HCT116 (cell line): ENCODE results near the gene RABGEF1. TPM values are rescaled to one million over a fixed set of nuclear protein-coding genes. Genes with fewer than 3 reads are reported as not detected.

Experiments
- ATAC-seq: fragments of 200-7000 bp; cut with Tn5 transposase; 2 replicates; pipeline ENCODE4 v1.9.1; 2020; ENCODE audit warnings: mild to moderate bottlenecking, moderate library complexity
- BruUV-seq: library from RNA; stranded (reverse); fragments of 400-500 nt; replicated peaks from 2 replicates; lab custom pipeline; 2021; lab: Mats Ljungman, UMichigan
- CTCF ChIA-PET: fragments of 300-600 bp; sonication (Branson Sonifier 250); formaldehyde crosslinking; loops from one replicate; lab custom pipeline; 2021; ENCODE audit warnings: antibody characterized with exemption; lab: Charles Lee
- POLR2A ChIA-PET: fragments of 300-600, 350-600 bp; sonication (Branson Sonifier 250); formaldehyde crosslinking; loops from one replicate; lab custom pipeline; 2021; ENCODE audit warnings: antibody characterized with exemption; lab: Charles Lee
- RAD21 ChIA-PET, 2 experiments: fragments of 300-600 bp; sonication (Branson Sonifier 250); formaldehyde crosslinking; loops; one replicate each; lab custom pipeline; 2023; ENCODE audit warnings: low total read pairs in 2 of 2; ENCODE audit not compliant: uncharacterized antibody in 2 of 2, unreplicated experiment in 2 of 2, low non-redundant PET in 1 of 2; lab: Charles Lee
- DNase-seq: peaks from one replicate; pipeline ENCODE4 v3.0.0-alpha.2; 2010; ENCODE audit warnings: low read depth, low spot score
- H2AFZ ChIP-seq: fragments of 200-600 bp; shearing (Covaris generic), sonication (generic); 2 replicates; pipeline ENCODE4 v1.6.1; 2017; ENCODE audit warnings: low read depth, mixed run types, mixed read lengths, antibody characterized with exemption, low read length; ENCODE audit not compliant: poor library complexity, severe bottlenecking
- H3K27ac ChIP-seq: 2 replicates; pipeline ENCODE4 v1.5.1; 2012; ENCODE audit warnings: low read depth, low read length
- H3K27me3 ChIP-seq: fragments of 200-600 bp; sonication (generic); 2 replicates; pipeline ENCODE4 v1.6.1; 2016; ENCODE audit warnings: mixed run types, low read length, mixed read lengths; ENCODE audit not compliant: insufficient read depth
- H3K36me3 ChIP-seq, 2 experiments: fragments of 200-500 bp in 1 of 2; fragments of 200-600 bp in 1 of 2; sonication (Bioruptor generic) in 1 of 2; sonication (generic) in 1 of 2; 2 replicates each; pipeline versions ENCODE4 v1.5.1 to v1.6.1; 2014 to 2016; ENCODE audit warnings: low read length in 2 of 2, inconsistent platforms in 1 of 2, mixed read lengths in 1 of 2, mixed run types in 1 of 2; ENCODE audit not compliant: insufficient read depth in 2 of 2, control insufficient read depth in 1 of 2
- H3K4me1 ChIP-seq, 2 experiments: fragments of 200-600 bp in 1 of 2; sonication (generic) in 1 of 2; 2 replicates each; pipeline versions ENCODE4 v1.5.1 to v1.6.1; 2012 to 2017; ENCODE audit warnings: low read length in 2 of 2, inconsistent platforms in 1 of 2, mild to moderate bottlenecking in 1 of 2, mixed read lengths in 1 of 2, mixed run types in 1 of 2, moderate library complexity in 1 of 2; ENCODE audit not compliant: insufficient read depth in 2 of 2, control insufficient read depth in 1 of 2
- H3K4me2 ChIP-seq: fragments of 200-600 bp; sonication (generic); 2 replicates; pipeline ENCODE4 v1.6.1; 2017; ENCODE audit warnings: mixed run types, low read length, mixed read lengths
- H3K4me3 ChIP-seq, 2 experiments: fragments of 200-600 bp in 1 of 2; sonication (generic) in 1 of 2; replicated peaks in 1 of 2; 2 replicates each; pipeline ENCODE4 v1.5.1; 2011 to 2016; ENCODE audit warnings: low read length in 2 of 2, control low read depth in 1 of 2, low read depth in 1 of 2, mild to moderate bottlenecking in 1 of 2, mixed read lengths in 1 of 2, mixed run types in 1 of 2
- H3K79me2 ChIP-seq: fragments of 200-600 bp; sonication (generic); 2 replicates; pipeline ENCODE4 v1.6.1; 2017; ENCODE audit warnings: mild to moderate bottlenecking, mixed run types, low read length, moderate library complexity, mixed read lengths; ENCODE audit not compliant: insufficient read depth
- H3K9ac ChIP-seq: fragments of 200-600 bp; sonication (generic); 2 replicates; pipeline ENCODE4 v1.6.1; 2016; ENCODE audit warnings: low read length, mixed read lengths
- H3K9me2 ChIP-seq: fragments of 200-600 bp; sonication (generic), shearing (Covaris generic); 2 replicates; pipeline ENCODE4 v1.6.1; 2017; ENCODE audit warnings: mixed run types, mild to moderate bottlenecking, moderate library complexity; ENCODE audit not compliant: insufficient read depth
- H3K9me3 ChIP-seq, 2 experiments: fragments of 200-500 bp in 1 of 2; fragments of 200-600 bp in 1 of 2; sonication (Bioruptor generic) in 1 of 2; sonication (generic) in 1 of 2; 2 replicates each; pipeline ENCODE4 v1.6.1; 2014 to 2017; ENCODE audit warnings: low read length in 2 of 2, mixed read lengths in 2 of 2, inconsistent platforms in 1 of 2, low read depth in 1 of 2, mild to moderate bottlenecking in 1 of 2, mixed run types in 1 of 2, moderate library complexity in 1 of 2; ENCODE audit not compliant: control insufficient read depth in 1 of 2, insufficient read depth in 1 of 2
- H4K20me1 ChIP-seq: fragments of 200-600 bp; sonication (generic), shearing (Covaris generic); 2 replicates; pipeline ENCODE4 v1.6.1; 2017; ENCODE audit warnings: mixed run types, mild to moderate bottlenecking, moderate library complexity; ENCODE audit not compliant: insufficient read depth
- CBX3 ChIP-seq: IDR thresholded peaks from 2 replicates; pipeline ENCODE4 v1.6.1; 2012; ENCODE audit warnings: low read depth
- CEBPB ChIP-seq: IDR thresholded peaks from 2 replicates; pipeline ENCODE4 v1.6.1; 2012; ENCODE audit warnings: low read depth
- EGR1 ChIP-seq: IDR thresholded peaks from 2 replicates; pipeline ENCODE4 v1.6.1; 2012; ENCODE audit warnings: low read depth
- JUND ChIP-seq: IDR thresholded peaks from 2 replicates; pipeline ENCODE4 v1.6.1; 2012
- POLR2A ChIP-seq: IDR thresholded peaks from 2 replicates; pipeline ENCODE4 v1.7.0; 2011; ENCODE audit warnings: borderline replicate concordance; ENCODE audit not compliant: insufficient read depth, insufficient read length; ENCODE audit errors: extremely low read depth
- POLR2AphosphoS5 ChIP-seq: IDR thresholded peaks from 2 replicates; pipeline ENCODE4 v1.6.1; 2011; ENCODE audit warnings: mild to moderate bottlenecking, low read depth, low read length, moderate library complexity
- RAD21 ChIP-seq: IDR thresholded peaks from 2 replicates; pipeline ENCODE4 v1.6.1; 2012; ENCODE audit warnings: low read depth, mild to moderate bottlenecking
- SIN3A ChIP-seq: IDR thresholded peaks from 2 replicates; pipeline ENCODE4 v1.6.1; 2012; ENCODE audit warnings: low read depth
- SP1 ChIP-seq: IDR thresholded peaks from 2 replicates; pipeline ENCODE4 v1.6.1; 2012; ENCODE audit warnings: low read depth
- SRF ChIP-seq: IDR thresholded peaks from 2 replicates; pipeline ENCODE4 v1.6.1; 2012; ENCODE audit warnings: low read depth
- TCF7L2 ChIP-seq: IDR thresholded peaks from 2 replicates; pipeline ENCODE4 v1.7.0; 2011; ENCODE audit warnings: borderline replicate concordance, inconsistent platforms; ENCODE audit not compliant: insufficient read depth, insufficient read length; ENCODE audit errors: extremely low read depth
- YY1 ChIP-seq: IDR thresholded peaks from 2 replicates; pipeline ENCODE4 v1.6.1; 2011; ENCODE audit warnings: low read length, low read depth, moderate library complexity, mild to moderate bottlenecking; ENCODE audit not compliant: insufficient replicate concordance; ENCODE audit errors: extremely low read depth
- ZFX ChIP-seq: fragments of 450-650 bp; IDR thresholded peaks from 2 replicates; pipeline ENCODE4 v1.6.1; 2017
- ZNF274 ChIP-seq: fragments of 200-500 bp; sonication (Bioruptor generic); IDR thresholded peaks from 2 replicates; pipeline ENCODE4 v1.6.1; 2014; ENCODE audit warnings: mild to moderate bottlenecking, low read depth, low read length, inconsistent platforms
- intact Hi-C: fragments of 100-400 bp; cut with micrococcal nuclease; formaldehyde crosslinking; loops from 2 replicates; pipeline ENCODE4 v1.10.0; 2022
- total RNA-seq: library from RNA; stranded (reverse); gene quantifications from one replicate; pipeline ENCODE4 v1.2.1, GENCODE V29; 2021; ENCODE audit not compliant: unreplicated experiment
- TF ChIP-seq, protein P1 (sequence below): IDR thresholded peaks from 2 replicates; pipeline ENCODE4 v1.6.1; 2011; ENCODE audit warnings: mild to moderate bottlenecking, low read length, moderate library complexity; ENCODE audit not compliant: insufficient replicate concordance; ENCODE audit errors: extremely low read depth
- TF ChIP-seq, protein P2 (sequence below), 3 experiments: fragments of 200-600 bp in 1 of 3; sonication (generic) in 1 of 3; IDR thresholded peaks in 2 of 3; conservative IDR thresholded peaks in 1 of 3; 2 replicates each; pipeline ENCODE4 v1.5.1; 2012 to 2017; ENCODE audit warnings: low read depth in 2 of 3, low read length in 2 of 3, antibody characterized with exemption in 1 of 3, borderline replicate concordance in 1 of 3, control low read depth in 1 of 3, mild to moderate bottlenecking in 1 of 3, mixed read lengths in 1 of 3, mixed run types in 1 of 3, moderate library complexity in 1 of 3; ENCODE audit not compliant: insufficient read depth in 1 of 3
- TF ChIP-seq, protein P3 (sequence below): IDR thresholded peaks from 2 replicates; pipeline ENCODE4 v1.6.1; 2012
- TF ChIP-seq, protein P4 (sequence below): IDR thresholded peaks from 2 replicates; pipeline ENCODE4 v1.6.1; 2012
- TF ChIP-seq, protein P5 (sequence below): IDR thresholded peaks from 2 replicates; pipeline ENCODE4 v1.6.1; 2012; ENCODE audit warnings: low read depth

Gene RABGEF1
- total RNA-seq, 1 experiment from 2014 or later, result 22.9 TPM

DNA sequence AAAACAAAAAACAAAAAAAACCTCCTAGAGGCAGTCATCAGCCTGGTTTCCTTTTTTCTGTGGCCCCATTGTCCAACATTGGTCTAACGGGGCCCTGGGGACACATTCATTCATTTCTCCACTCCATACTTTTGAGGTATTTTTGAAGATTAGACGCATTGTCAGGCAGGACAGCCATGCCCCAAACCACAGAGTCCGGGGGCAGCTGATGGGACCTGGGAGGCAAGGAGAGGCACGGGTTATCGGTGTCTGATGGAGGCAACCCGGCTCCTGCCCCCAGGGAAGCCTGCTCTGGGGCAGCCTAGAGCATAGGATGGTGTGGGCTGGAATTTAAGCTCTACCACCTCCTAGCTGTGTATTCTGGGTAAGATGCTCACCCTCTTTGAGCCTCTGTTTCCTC, 6.5 kb upstream of the RABGEF1 start:
- no peak overlapping the region for H3K4me3 ChIP-seq
- H3K36me3 ChIP-seq, result no peaks in the 10 kb centered on the region
- H4K20me1 ChIP-seq, result no peaks in the 10 kb centered on the region
- TF ChIP-seq POLR2A (no peak), JUND (no peak), CBX3 (no peak), SP1 (no peak), CEBPB (no peak), ZFX (no peak), YY1 (no peak), TCF7L2 (no peak), RAD21 (no peak), EGR1 (no peak), ZNF274 (no peak), SRF (no peak), SIN3A (no peak), POLR2AphosphoS5 (no peak)
- TF ChIP-seq, protein P1, sequence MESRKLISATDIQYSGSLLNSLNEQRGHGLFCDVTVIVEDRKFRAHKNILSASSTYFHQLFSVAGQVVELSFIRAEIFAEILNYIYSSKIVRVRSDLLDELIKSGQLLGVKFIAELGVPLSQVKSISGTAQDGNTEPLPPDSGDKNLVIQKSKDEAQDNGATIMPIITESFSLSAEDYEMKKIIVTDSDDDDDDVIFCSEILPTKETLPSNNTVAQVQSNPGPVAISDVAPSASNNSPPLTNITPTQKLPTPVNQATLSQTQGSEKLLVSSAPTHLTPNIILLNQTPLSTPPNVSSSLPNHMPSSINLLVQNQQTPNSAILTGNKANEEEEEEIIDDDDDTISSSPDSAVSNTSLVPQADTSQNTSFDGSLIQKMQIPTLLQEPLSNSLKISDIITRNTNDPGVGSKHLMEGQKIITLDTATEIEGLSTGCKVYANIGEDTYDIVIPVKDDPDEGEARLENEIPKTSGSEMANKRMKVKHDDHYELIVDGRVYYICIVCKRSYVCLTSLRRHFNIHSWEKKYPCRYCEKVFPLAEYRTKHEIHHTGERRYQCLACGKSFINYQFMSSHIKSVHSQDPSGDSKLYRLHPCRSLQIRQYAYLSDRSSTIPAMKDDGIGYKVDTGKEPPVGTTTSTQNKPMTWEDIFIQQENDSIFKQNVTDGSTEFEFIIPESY, result no peak
- TF ChIP-seq, protein P2, sequence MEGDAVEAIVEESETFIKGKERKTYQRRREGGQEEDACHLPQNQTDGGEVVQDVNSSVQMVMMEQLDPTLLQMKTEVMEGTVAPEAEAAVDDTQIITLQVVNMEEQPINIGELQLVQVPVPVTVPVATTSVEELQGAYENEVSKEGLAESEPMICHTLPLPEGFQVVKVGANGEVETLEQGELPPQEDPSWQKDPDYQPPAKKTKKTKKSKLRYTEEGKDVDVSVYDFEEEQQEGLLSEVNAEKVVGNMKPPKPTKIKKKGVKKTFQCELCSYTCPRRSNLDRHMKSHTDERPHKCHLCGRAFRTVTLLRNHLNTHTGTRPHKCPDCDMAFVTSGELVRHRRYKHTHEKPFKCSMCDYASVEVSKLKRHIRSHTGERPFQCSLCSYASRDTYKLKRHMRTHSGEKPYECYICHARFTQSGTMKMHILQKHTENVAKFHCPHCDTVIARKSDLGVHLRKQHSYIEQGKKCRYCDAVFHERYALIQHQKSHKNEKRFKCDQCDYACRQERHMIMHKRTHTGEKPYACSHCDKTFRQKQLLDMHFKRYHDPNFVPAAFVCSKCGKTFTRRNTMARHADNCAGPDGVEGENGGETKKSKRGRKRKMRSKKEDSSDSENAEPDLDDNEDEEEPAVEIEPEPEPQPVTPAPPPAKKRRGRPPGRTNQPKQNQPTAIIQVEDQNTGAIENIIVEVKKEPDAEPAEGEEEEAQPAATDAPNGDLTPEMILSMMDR (IDR thresholded peaks at IDR 0.05 in 2 of 3, conservative IDR thresholded peaks at IDR 0.05 in 1 of 3; ENCODE audit: borderline replicate concordance in 1 of 3, insufficient read depth in 1 of 3, low read depth in 2 of 3, low read length in 2 of 3), result no peak
- TF ChIP-seq, protein P3, sequence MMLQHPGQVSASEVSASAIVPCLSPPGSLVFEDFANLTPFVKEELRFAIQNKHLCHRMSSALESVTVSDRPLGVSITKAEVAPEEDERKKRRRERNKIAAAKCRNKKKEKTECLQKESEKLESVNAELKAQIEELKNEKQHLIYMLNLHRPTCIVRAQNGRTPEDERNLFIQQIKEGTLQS, result no peak
- TF ChIP-seq, protein P4, sequence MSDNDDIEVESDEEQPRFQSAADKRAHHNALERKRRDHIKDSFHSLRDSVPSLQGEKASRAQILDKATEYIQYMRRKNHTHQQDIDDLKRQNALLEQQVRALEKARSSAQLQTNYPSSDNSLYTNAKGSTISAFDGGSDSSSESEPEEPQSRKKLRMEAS, result no peak
- TF ChIP-seq, protein P5, sequence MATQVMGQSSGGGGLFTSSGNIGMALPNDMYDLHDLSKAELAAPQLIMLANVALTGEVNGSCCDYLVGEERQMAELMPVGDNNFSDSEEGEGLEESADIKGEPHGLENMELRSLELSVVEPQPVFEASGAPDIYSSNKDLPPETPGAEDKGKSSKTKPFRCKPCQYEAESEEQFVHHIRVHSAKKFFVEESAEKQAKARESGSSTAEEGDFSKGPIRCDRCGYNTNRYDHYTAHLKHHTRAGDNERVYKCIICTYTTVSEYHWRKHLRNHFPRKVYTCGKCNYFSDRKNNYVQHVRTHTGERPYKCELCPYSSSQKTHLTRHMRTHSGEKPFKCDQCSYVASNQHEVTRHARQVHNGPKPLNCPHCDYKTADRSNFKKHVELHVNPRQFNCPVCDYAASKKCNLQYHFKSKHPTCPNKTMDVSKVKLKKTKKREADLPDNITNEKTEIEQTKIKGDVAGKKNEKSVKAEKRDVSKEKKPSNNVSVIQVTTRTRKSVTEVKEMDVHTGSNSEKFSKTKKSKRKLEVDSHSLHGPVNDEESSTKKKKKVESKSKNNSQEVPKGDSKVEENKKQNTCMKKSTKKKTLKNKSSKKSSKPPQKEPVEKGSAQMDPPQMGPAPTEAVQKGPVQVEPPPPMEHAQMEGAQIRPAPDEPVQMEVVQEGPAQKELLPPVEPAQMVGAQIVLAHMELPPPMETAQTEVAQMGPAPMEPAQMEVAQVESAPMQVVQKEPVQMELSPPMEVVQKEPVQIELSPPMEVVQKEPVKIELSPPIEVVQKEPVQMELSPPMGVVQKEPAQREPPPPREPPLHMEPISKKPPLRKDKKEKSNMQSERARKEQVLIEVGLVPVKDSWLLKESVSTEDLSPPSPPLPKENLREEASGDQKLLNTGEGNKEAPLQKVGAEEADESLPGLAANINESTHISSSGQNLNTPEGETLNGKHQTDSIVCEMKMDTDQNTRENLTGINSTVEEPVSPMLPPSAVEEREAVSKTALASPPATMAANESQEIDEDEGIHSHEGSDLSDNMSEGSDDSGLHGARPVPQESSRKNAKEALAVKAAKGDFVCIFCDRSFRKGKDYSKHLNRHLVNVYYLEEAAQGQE, result no peak
- no peaks in the 10 kb centered on the region for H3K27me3 ChIP-seq
- H3K27ac ChIP-seq, result no peak overlapping the region
- H3K79me2 ChIP-seq, result peaks cover 1% of the 10 kb centered on the region; the same call in 1 of the 2 replicates
- H3K9ac ChIP-seq, result no peak overlapping the region
- DNase-seq, result no peak
- BruUV-seq, result no TSS peak
- H3K4me1 ChIP-seq, result no peaks in the 10 kb centered on the region
- RAD21 ChIA-PET, result no interaction called here
- H3K4me2 ChIP-seq, result no peak overlapping the region
- no peaks in the 10 kb centered on the region for H3K9me2 ChIP-seq
- POLR2A ChIA-PET, result no interaction called here
- CTCF ChIA-PET, result no interaction called here
- no peak for ATAC-seq
- no peak overlapping the region for H2AFZ ChIP-seq
- no peaks in the 10 kb centered on the region for H3K9me3 ChIP-seq
- intact Hi-C loops, result no loop called here
